ENCODE data around the gene PPP2R2D. TPM values are rescaled to one million over a fixed set of nuclear protein-coding genes. Genes with fewer than 3 reads are reported as not detected.

PPP2R2D gene
- total RNA-seq, 4 donors from 2014 or later: 27.2 to 57.0 (median 44.1) TPM

DNA sequence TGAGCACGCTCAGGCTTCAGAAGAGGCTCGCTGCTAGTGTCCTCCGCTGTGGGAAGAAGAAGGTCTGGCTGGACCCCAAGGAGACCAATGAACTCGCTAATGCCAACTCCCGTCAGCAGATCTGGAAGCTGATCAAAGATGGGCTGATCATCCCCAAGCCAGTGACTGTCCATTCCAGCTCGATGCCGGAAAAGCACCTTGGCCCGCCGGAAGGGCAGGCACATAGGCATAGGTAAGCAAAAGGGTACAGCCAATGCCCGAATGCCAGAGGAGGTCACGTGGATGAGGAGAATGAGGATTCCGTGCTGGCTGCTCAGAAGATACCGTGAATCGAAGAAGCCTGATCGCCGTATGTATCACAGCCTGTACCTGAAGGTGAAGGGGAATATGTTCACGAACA, 5.7 kb upstream of the PPP2R2D start:
- WGBS, 2 donors (ENCODE audit: low coverage in 1 of 2): 93 to 96% methylated on average over 7 to 17 of the region's 17 CpGs
- peaks cover 77% of the 10 kb centered on the region for H3K27me3 ChIP-seq
- no peak for ATAC-seq
- TF ChIP-seq, protein P1, sequence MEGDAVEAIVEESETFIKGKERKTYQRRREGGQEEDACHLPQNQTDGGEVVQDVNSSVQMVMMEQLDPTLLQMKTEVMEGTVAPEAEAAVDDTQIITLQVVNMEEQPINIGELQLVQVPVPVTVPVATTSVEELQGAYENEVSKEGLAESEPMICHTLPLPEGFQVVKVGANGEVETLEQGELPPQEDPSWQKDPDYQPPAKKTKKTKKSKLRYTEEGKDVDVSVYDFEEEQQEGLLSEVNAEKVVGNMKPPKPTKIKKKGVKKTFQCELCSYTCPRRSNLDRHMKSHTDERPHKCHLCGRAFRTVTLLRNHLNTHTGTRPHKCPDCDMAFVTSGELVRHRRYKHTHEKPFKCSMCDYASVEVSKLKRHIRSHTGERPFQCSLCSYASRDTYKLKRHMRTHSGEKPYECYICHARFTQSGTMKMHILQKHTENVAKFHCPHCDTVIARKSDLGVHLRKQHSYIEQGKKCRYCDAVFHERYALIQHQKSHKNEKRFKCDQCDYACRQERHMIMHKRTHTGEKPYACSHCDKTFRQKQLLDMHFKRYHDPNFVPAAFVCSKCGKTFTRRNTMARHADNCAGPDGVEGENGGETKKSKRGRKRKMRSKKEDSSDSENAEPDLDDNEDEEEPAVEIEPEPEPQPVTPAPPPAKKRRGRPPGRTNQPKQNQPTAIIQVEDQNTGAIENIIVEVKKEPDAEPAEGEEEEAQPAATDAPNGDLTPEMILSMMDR (IDR thresholded peaks at IDR 0.05): no peak
- no peak for TF ChIP-seq POLR2A (IDR thresholded peaks at IDR 0.05)
- no peak overlapping the region for H3K27ac ChIP-seq
- H3K4me1 ChIP-seq: peaks cover 0 to 5% (median 4%) of the 10 kb centered on the region in 3 donors
- no peaks in the 10 kb centered on the region for H3K36me3 ChIP-seq
- no peaks in the 10 kb centered on the region for H3K9me3 ChIP-seq
- H3K4me3 ChIP-seq: no peak overlapping the region

DNA sequence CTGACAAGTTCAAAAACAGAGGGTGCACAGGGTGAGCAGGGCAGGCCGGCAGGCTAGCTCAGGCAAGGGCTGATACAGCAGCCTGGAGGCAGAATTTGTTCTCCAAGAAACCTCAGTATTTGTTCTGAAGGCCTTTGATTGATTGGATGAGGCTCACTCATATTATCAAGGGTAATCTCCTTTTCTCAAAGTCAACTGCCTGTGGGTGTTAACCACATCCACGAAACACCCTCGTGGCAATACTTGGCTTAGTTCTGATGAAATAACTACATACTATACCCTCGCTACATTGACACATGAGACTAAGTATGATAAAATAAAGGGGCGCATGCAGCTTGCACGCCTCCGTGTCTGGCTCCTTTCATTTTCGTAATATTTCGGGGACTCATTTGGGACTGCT, 4.4 kb upstream of the PPP2R2D start:
- WGBS, 2 donors (ENCODE audit: low coverage in 1 of 2): 82 to 90% methylated on average over 8 to 9 of the region's 9 CpGs
- Histone ChIP-seq H3K4me3 (no peak overlapping the region), H3K4me1 (peaks cover 0 to 8% (median 5%) of the 10 kb centered on the region in 3 donors), H3K27ac (no peak overlapping the region), H3K36me3 (no peaks in the 10 kb centered on the region), H3K9me3 (no peaks in the 10 kb centered on the region), H3K27me3 (peaks cover 65% of the 10 kb centered on the region)
- no peak for ATAC-seq
- TF ChIP-seq, protein P1 (IDR thresholded peaks at IDR 0.05): no peak
- no peak for TF ChIP-seq POLR2AphosphoS5 (IDR thresholded peaks at IDR 0.05)
- no peak for TF ChIP-seq POLR2A (IDR thresholded peaks at IDR 0.05)
- no peak for TF ChIP-seq EP300 (IDR thresholded peaks at IDR 0.05)

DNA sequence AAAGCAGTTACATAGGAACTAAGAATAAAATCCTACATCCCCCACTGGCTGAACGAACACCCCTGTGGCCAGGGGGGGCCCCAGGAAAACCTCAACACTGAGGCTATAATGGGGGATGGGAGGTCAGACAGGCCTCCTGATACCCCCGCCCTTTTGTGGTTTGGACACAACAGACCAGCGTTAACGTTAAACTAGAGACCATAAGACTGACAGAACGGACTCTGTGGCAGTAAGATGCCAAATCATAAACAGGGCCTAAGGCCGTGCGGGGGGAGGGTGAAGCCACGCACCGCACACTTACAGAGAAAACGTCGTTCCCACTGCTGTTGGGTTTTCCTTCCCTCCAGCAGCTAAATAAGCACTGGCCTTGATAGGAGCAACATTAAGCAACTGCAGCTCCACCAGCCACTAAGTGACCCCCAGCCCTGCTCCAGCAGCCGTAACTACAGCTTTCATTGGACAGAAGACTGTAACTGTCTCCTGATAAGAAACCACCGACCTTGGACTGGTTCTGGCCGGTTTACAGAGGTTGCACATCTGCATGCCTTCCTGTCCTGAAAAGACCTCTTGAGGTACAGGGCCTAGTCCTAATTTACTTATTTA, 3.4 kb upstream of the PPP2R2D start:
- no peak for TF ChIP-seq POLR2AphosphoS5 (IDR thresholded peaks at IDR 0.05)
- no peak for TF ChIP-seq POLR2A (IDR thresholded peaks at IDR 0.05)
- TF ChIP-seq EP300 (IDR thresholded peaks at IDR 0.05): no peak
- TF ChIP-seq, protein P1 (IDR thresholded peaks at IDR 0.05): no peak
- no peak overlapping the region for H3K27ac ChIP-seq
- H3K27me3 ChIP-seq: peaks cover 55% of the 10 kb centered on the region
- no peaks in the 10 kb centered on the region for H3K9me3 ChIP-seq
- peaks cover 0 to 18% (median 9%) of the 10 kb centered on the region in 3 donors for H3K4me1 ChIP-seq
- 33 to 66% methylated on average over 4 to 7 of the region's 14 CpGs for WGBS, 2 donors (ENCODE audit: low coverage in 1 of 2)
- no peak for ATAC-seq
- H3K4me3 ChIP-seq: no peak overlapping the region
- H3K36me3 ChIP-seq: no peaks in the 10 kb centered on the region

DNA sequence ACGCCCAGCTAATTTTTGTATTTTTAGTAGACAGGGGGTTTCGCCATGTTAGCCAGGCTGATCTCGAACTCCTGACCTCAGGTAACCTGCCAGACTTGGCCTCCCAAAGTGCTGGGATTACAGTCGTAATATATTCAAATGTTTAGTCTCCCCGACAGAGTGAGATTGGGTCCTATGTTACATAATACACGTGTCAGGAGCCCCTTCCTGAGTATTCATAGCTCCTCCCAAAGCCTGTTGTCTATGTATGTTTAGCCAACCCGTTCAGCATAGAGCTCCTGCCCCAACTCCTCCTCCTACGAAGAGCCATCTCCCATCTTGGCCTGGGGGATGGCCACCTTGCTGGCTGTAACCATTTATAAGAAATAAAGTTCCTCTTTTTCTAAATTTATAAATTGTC, 2.7 kb upstream of the PPP2R2D start:
- no peak overlapping the region for H3K27ac ChIP-seq
- TF ChIP-seq POLR2A (IDR thresholded peaks at IDR 0.05) (no peak), EP300 (IDR thresholded peaks at IDR 0.05) (no peak), POLR2AphosphoS5 (IDR thresholded peaks at IDR 0.05) (no peak)
- TF ChIP-seq, protein P1 (IDR thresholded peaks at IDR 0.05): no peak
- H3K9me3 ChIP-seq: no peaks in the 10 kb centered on the region
- ATAC-seq: no peak
- 77% methylated on average over 8 of the region's 8 CpGs; no CpG with 5 or more reads in 1 of the 2 donors for WGBS, 2 donors (ENCODE audit: low coverage in 1 of 2)
- peaks cover 48% of the 10 kb centered on the region for H3K27me3 ChIP-seq
- peaks cover 0 to 24% (median 12%) of the 10 kb centered on the region in 3 donors for H3K4me1 ChIP-seq
- no peak overlapping the region for H3K4me3 ChIP-seq
- no peaks in the 10 kb centered on the region for H3K36me3 ChIP-seq

DNA sequence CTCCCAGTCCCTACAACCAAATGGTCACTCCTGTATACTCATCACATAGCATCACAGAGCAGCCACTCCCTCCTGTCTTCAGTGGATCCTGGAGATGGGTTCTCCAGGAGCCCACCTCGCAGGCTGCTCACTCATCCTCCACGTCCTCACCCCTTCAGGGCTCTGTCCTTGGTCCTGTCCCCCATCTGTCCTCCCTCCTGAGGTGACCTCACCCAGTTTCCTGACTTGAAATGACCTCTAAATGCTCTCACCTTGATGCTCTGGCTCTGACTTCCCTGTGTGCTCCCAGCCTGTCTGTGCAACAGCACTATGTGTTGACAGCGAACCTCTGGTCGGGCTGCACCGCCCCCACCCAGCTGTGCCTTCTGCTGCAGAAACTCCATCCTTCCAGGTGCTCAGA, 2.1 kb upstream of the PPP2R2D start:
- no peak for ATAC-seq
- Histone ChIP-seq H3K27ac (no peak overlapping the region), H3K36me3 (no peaks in the 10 kb centered on the region), H3K9me3 (no peaks in the 10 kb centered on the region), H3K27me3 (peaks cover 42% of the 10 kb centered on the region), H3K4me3 (no peak overlapping the region), H3K4me1 (peaks cover 0 to 31% (median 12%) of the 10 kb centered on the region in 3 donors)
- 17 to 43% methylated on average over 1 to 4 of the region's 5 CpGs for WGBS, 2 donors (ENCODE audit: low coverage in 1 of 2)
- TF ChIP-seq POLR2AphosphoS5 (IDR thresholded peaks at IDR 0.05) (no peak), EP300 (IDR thresholded peaks at IDR 0.05) (no peak), POLR2A (IDR thresholded peaks at IDR 0.05) (no peak)
